ENCODE results near the gene TBATA.

GRCh38 chr10:70743879-70744278, 41.3 kb downstream of the TBATA start:
- TF ChIP-seq POLR2A (IDR thresholded peaks at IDR 0.05) (no peak), CTCF (IDR thresholded peaks at IDR 0.05) (no peak), POLR2AphosphoS5 (IDR thresholded peaks at IDR 0.05) (no peak)
